HepG2 (cell line): ENCODE data around the gene BCKDHB. TPM values are rescaled to one million over a fixed set of nuclear protein-coding genes. Genes with fewer than 3 reads are reported as not detected.
A peak's percentile ranks its signal among the peaks of the same experiment; 100 is the strongest.

Source experiments
- AGO2 ChIP-seq: fragments of 200-400 bp; formaldehyde crosslinking; optimal IDR thresholded peaks from 2 replicates; pipeline ENCODE3; 2017; ENCODE audit warnings: mild to moderate bottlenecking, low read depth, low read length, moderate library complexity
- AKAP8 ChIP-seq: sonication (generic); formaldehyde crosslinking; IDR thresholded peaks from 2 replicates; pipeline ENCODE4 v1.5.1; 2020; ENCODE audit warnings: mild to moderate bottlenecking, missing genetic modification reagents
- EHMT2 ChIP-seq: fragments of 200-600 bp; sonication (generic); IDR thresholded peaks from 2 replicates; pipeline ENCODE4 v1.7.0; 2017; ENCODE audit warnings: antibody characterized with exemption, low read depth, low read length, borderline replicate concordance
- KAT2B ChIP-seq: fragments of 150-350 bp; IDR thresholded peaks from 2 replicates; pipeline ENCODE4 v1.6.1; 2014; ENCODE audit warnings: low read depth, low read length, borderline replicate concordance
- NCOA5 ChIP-seq: sonication (generic); formaldehyde crosslinking; IDR thresholded peaks from 2 replicates; pipeline ENCODE4 v1.4.0; 2020; ENCODE audit warnings: missing genetic modification reagents
- NONO ChIP-seq, 2 experiments: fragments of 450-650 bp in 1 of 2; sonication (generic) in 1 of 2; formaldehyde crosslinking in 1 of 2; IDR thresholded peaks in 1 of 2; conservative IDR thresholded peaks in 1 of 2; 2 replicates each; pipeline versions ENCODE4 v1.6.1 to v1.8.0; 2017 to 2022; ENCODE audit warnings: mild to moderate bottlenecking in 1 of 2, missing genetic modification reagents in 1 of 2, moderate library complexity in 1 of 2
- PPARG ChIP-seq: conservative IDR thresholded peaks from 2 replicates; pipeline ENCODE4 v1.6.1; 2016; ENCODE audit warnings: missing biosample characterization, missing genetic modification reagents
- PRMT3 ChIP-seq: sonication (generic); formaldehyde crosslinking; IDR thresholded peaks from 2 replicates; pipeline ENCODE4 v1.8.1; 2022; ENCODE audit warnings: low read depth, mild to moderate bottlenecking, moderate library complexity, missing genetic modification reagents, borderline replicate concordance
- RBM39 ChIP-seq: fragments of 200-400 bp; formaldehyde crosslinking; IDR thresholded peaks from one replicate; pipeline ENCODE4 v1.6.1; 2018; ENCODE audit warnings: antibody characterized with exemption, mild to moderate bottlenecking, low read depth, low read length; ENCODE audit not compliant: poor library complexity, severe bottlenecking
- RNF2 ChIP-seq: fragments of 450-650 bp; conservative IDR thresholded peaks from 2 replicates; pipeline ENCODE4 v1.6.1; 2016; ENCODE audit warnings: low read depth
- SIX1 ChIP-seq: sonication (generic); formaldehyde crosslinking; IDR thresholded peaks from 2 replicates; pipeline ENCODE4 v1.4.0; 2020; ENCODE audit warnings: missing genetic modification reagents, borderline replicate concordance
- TGIF2 ChIP-seq: IDR thresholded peaks from 2 replicates; pipeline ENCODE4 v1.6.1; 2016; ENCODE audit warnings: control low read depth, missing compliant biosample characterization
- TOE1 ChIP-seq: sonication (generic); formaldehyde crosslinking; IDR thresholded peaks from 2 replicates; pipeline ENCODE4 v1.4.0; 2020; ENCODE audit warnings: mild to moderate bottlenecking, missing genetic modification reagents
- ZNF10 ChIP-seq: sonication (generic); formaldehyde crosslinking; IDR thresholded peaks from 2 replicates; pipeline ENCODE4 v1.4.0; 2020; ENCODE audit warnings: mild to moderate bottlenecking, low read depth, missing genetic modification reagents, borderline replicate concordance
- ZNF138 ChIP-seq: sonication (generic); formaldehyde crosslinking; IDR thresholded peaks from 2 replicates; pipeline ENCODE4 v1.5.0; 2020; ENCODE audit warnings: mild to moderate bottlenecking, low read depth, missing genetic modification reagents
- ZNF235 ChIP-seq: sonication (generic); formaldehyde crosslinking; IDR thresholded peaks from 2 replicates; pipeline ENCODE4 v1.8.1; 2023; ENCODE audit warnings: mild to moderate bottlenecking, missing genetic modification reagents, borderline replicate concordance
- ZNF263 ChIP-seq: sonication (generic); formaldehyde crosslinking; IDR thresholded peaks from 2 replicates; pipeline ENCODE4 v1.4.0; 2020; ENCODE audit warnings: missing genetic modification reagents
- ZNF572 ChIP-seq: sonication (generic); formaldehyde crosslinking; IDR thresholded peaks from 2 replicates; pipeline ENCODE4 v1.5.1; 2020; ENCODE audit warnings: mild to moderate bottlenecking, missing genetic modification reagents
- ZSCAN12 ChIP-seq: sonication (generic); formaldehyde crosslinking; IDR thresholded peaks from 2 replicates; pipeline ENCODE4 v1.9.0; 2021; ENCODE audit warnings: mild to moderate bottlenecking, missing genetic modification reagents
- ZSCAN31 ChIP-seq: sonication (generic); formaldehyde crosslinking; IDR thresholded peaks from 2 replicates; pipeline ENCODE4 v1.5.0; 2020; ENCODE audit warnings: low read depth, mild to moderate bottlenecking, missing genetic modification reagents
- polyA plus RNA-seq, 8 experiments: library from polyadenylated mRNA; depleted of rRNA in 3 of 8; stranded (reverse) in 7 of 8; unstranded in 1 of 8; fragments of >200 nt; fragmentation: Illumina TruSeq in 4 of 8; extraction: Trizol in 4 of 8; gene quantifications; 2 replicates each; pipeline versions ENCODE4 v1.2.1 to v1.2.3, GENCODE V29; 2011 to 2016; ENCODE audit warnings: low read depth in 4 of 8, missing spikeins in 1 of 8, mixed read lengths in 1 of 8; ENCODE audit not compliant: insufficient read depth in 1 of 8
- total RNA-seq, 5 experiments: library from RNA; depleted of rRNA; stranded (reverse); fragments of >200 nt; fragmentation: Illumina TruSeq; extraction: Trizol; gene quantifications; 2 replicates each; pipeline ENCODE4 v1.2.3, GENCODE V29; 2016; ENCODE audit warnings: low read depth in 1 of 5
- TF ChIP-seq, protein P1 (sequence below): sonication (generic); formaldehyde crosslinking; IDR thresholded peaks from 2 replicates; pipeline ENCODE4 v1.5.0; 2020; ENCODE audit warnings: missing genetic modification reagents
- TF ChIP-seq, protein P2 (sequence below): IDR thresholded peaks from 2 replicates; pipeline ENCODE4 v1.6.1; 2012; ENCODE audit warnings: low read length, improper control_type of control experiment
- TF ChIP-seq, protein P3 (sequence below): IDR thresholded peaks from 2 replicates; pipeline ENCODE4 v1.6.1; 2016; ENCODE audit warnings: low read depth

The BCKDHB gene
- total and polyA plus RNA-seq, 2 of the 13 experiments (the other 11 are each of a cell fraction or from before 2014, with no cell fraction given): 10.8 to 13.6 TPM

DNA sequence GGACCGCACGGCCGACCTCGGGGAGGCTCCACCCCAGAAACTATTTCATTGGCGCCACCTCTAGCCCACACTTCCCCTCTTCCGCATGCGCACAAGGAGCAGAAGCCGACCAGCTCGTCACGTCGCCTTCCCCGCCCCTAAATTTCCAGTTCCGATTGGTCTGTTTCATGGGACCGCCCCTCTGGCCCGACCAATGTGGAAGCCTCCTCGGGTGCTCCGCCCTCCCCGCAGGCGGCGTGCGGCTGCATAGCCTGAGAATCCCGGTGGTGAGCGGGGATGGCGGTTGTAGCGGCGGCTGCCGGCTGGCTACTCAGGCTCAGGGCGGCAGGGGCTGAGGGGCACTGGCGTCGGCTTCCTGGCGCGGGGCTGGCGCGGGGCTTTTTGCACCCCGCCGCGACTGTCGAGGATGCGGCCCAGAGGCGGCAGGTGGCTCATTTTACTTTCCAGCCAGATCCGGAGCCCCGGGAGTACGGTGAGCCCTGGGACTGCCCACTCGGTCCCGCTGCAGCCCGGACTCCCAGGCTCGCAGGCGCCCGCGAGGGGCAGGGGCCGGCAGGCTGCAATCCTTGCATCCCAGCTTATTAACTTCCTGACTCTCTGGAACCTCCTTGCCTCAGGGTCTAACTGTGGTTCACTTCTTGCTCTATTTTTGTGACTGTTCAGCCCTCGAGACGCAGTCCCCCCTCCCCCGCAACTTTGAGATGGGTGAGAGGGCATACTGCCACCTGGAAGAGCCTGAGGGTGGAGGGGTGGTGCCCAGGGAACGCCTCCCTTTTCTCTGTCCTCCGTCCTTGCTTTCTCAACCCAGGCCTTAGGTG is at the start of gene BCKDHB (continued):
- TF ChIP-seq RNF2 (peak; percentile 83; the same call in 1 of the 2 replicates), NONO (IDR thresholded peaks at IDR 0.05) (no peak), NONO (CRISPR knock-in tag; conservative IDR thresholded peaks at IDR 0.05) (peak; percentile 79), ZSCAN31 (CRISPR knock-in tag) (peak; percentile 67; the same call in 1 of the 2 replicates), NCOA5 (CRISPR knock-in tag) (no peak), TOE1 (no peak), PRMT3 (no peak), RBM39 (peak; percentile 93), PPARG (no peak), ZNF263 (peak; percentile 78), ZSCAN12 (CRISPR knock-in tag) (no peak), ZNF572 (no peak), ZNF138 (no peak), ZNF10 (no peak), ZNF235 (CRISPR knock-in tag) (peak; percentile 86; the same call in 1 of the 2 replicates), AKAP8 (CRISPR knock-in tag) (no peak), SIX1 (CRISPR knock-in tag) (0 out of 2 replicates have a peak, but pooled peaks have one; percentile 5), TGIF2 (peak; percentile 52; the same call in 1 of the 2 replicates), KAT2B (no peak), EHMT2 (no peak), AGO2 (peak; percentile 42)
- TF ChIP-seq, protein P1, sequence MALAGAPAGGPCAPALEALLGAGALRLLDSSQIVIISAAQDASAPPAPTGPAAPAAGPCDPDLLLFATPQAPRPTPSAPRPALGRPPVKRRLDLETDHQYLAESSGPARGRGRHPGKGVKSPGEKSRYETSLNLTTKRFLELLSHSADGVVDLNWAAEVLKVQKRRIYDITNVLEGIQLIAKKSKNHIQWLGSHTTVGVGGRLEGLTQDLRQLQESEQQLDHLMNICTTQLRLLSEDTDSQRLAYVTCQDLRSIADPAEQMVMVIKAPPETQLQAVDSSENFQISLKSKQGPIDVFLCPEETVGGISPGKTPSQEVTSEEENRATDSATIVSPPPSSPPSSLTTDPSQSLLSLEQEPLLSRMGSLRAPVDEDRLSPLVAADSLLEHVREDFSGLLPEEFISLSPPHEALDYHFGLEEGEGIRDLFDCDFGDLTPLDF (CRISPR knock-in tag): peak; percentile 63; the same call in 1 of the 2 replicates
- TF ChIP-seq, protein P2, sequence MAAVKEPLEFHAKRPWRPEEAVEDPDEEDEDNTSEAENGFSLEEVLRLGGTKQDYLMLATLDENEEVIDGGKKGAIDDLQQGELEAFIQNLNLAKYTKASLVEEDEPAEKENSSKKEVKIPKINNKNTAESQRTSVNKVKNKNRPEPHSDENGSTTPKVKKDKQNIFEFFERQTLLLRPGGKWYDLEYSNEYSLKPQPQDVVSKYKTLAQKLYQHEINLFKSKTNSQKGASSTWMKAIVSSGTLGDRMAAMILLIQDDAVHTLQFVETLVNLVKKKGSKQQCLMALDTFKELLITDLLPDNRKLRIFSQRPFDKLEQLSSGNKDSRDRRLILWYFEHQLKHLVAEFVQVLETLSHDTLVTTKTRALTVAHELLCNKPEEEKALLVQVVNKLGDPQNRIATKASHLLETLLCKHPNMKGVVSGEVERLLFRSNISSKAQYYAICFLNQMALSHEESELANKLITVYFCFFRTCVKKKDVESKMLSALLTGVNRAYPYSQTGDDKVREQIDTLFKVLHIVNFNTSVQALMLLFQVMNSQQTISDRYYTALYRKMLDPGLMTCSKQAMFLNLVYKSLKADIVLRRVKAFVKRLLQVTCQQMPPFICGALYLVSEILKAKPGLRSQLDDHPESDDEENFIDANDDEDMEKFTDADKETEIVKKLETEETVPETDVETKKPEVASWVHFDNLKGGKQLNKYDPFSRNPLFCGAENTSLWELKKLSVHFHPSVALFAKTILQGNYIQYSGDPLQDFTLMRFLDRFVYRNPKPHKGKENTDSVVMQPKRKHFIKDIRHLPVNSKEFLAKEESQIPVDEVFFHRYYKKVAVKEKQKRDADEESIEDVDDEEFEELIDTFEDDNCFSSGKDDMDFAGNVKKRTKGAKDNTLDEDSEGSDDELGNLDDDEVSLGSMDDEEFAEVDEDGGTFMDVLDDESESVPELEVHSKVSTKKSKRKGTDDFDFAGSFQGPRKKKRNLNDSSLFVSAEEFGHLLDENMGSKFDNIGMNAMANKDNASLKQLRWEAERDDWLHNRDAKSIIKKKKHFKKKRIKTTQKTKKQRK: no peak
- TF ChIP-seq, protein P3, sequence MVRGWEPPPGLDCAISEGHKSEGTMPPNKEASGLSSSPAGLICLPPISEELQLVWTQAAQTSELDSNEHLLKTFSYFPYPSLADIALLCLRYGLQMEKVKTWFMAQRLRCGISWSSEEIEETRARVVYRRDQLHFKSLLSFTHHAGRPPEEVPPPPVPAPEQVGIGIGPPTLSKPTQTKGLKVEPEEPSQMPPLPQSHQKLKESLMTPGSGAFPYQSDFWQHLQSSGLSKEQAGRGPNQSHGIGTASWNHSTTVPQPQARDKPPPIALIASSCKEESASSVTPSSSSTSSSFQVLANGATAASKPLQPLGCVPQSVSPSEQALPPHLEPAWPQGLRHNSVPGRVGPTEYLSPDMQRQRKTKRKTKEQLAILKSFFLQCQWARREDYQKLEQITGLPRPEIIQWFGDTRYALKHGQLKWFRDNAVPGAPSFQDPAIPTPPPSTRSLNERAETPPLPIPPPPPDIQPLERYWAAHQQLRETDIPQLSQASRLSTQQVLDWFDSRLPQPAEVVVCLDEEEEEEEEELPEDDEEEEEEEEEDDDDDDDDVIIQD (CRISPR knock-in tag): peak; percentile 94
